C1 segment of cervical spinal cord (tissue), 14 donors: ENCODE data around the gene WNT3A.
"Not testable (repeated sequence)": the region's sequence is repeated elsewhere in the genome, so short reads cannot be mapped to it uniquely, and the experiment has no call there.

Experiments
- DNase-seq, 14 donors: peaks; one replicate each; lab custom pipeline; 2025; lab: John Stamatoyannopoulos, UW

Gene WNT3A

GRCh38 chr1:228011721-228012311 is 5.0 kb downstream of the WNT3A start:
- DNase-seq: no peak

GRCh38 chr1:228012555-228012954 is 5.8 kb downstream of the WNT3A start:
- DNase-seq: no peak

GRCh38 chr1:228013131-228013934 is 6.5 kb downstream of the WNT3A start:
- DNase-seq: no peak

- peak in 1 of 14 donors; percentile 3 for DNase-seq
Measured at GRCh38 chr1:228013935-228014930, 7.4 kb downstream of the WNT3A start.

GRCh38 chr1:228015276-228016180 is 8.7 kb downstream of the WNT3A start:
- no peak for DNase-seq

- DNase-seq: no peak
Measured at GRCh38 chr1:228016181-228016510, 9.3 kb downstream of the WNT3A start.

- no peak for DNase-seq
Measured at GRCh38 chr1:228016653-228017355, 10.0 kb downstream of the WNT3A start.

GRCh38 chr1:228017356-228018124 is 10.7 kb downstream of the WNT3A start:
- no peak for DNase-seq

- no peak for DNase-seq
Measured at GRCh38 chr1:228018125-228018398, 11.3 kb downstream of the WNT3A start.

- no peak for DNase-seq
Measured at GRCh38 chr1:228018961-228019721, 12.3 kb downstream of the WNT3A start.

- not testable (repeated sequence) for DNase-seq
Measured at GRCh38 chr1:228019722-228020083, 12.9 kb downstream of the WNT3A start.

GRCh38 chr1:228020686-228021354 is 14.0 kb downstream of the WNT3A start:
- DNase-seq: no peak

- DNase-seq: no peak
Measured at GRCh38 chr1:228021355-228022030, 14.7 kb downstream of the WNT3A start.

GRCh38 chr1:228022571-228023293 is 15.9 kb downstream of the WNT3A start:
- no peak for DNase-seq

- no peak for DNase-seq
Measured at GRCh38 chr1:228023294-228023639, 16.5 kb downstream of the WNT3A start.

GRCh38 chr1:228029281-228029680 is 22.5 kb downstream of the WNT3A start:
- DNase-seq: no peak

GRCh38 chr1:228030451-228031201 is 23.8 kb downstream of the WNT3A start:
- DNase-seq: no peak
